UCSD-AML1 (cell line): ENCODE results near the gene PMEPA1.

ENCODE experiments used
- DNase-seq: peaks from one replicate; lab custom pipeline; 2025; ENCODE audit not compliant: unreplicated experiment; lab: John Stamatoyannopoulos, UW

PMEPA1 gene

DNA sequence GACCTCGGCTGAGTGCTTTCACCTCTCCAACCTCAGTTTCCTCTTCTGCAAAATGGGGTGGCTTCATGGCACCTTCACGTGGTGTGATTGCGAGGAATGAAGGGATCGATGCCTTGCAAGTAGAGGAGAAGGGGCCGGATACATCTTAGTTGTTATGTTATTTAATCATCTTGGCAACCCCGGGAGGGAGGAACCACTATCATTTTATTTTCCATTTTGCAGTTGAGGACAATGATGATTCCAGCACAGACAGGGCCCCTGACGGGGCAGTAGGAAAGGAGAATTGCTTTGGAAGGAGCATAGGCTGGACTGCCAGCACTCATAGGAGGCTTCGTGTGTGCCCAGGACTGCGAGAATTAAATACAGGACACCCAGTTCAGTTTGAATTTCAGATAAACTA is 2.5 kb upstream of the PMEPA1 start:
- DNase-seq: no peak

GRCh38 chr20:57711826-57712225 is 2.0 kb upstream of the PMEPA1 start:
- no peak for DNase-seq

GRCh38 chr20:57711311-57711712 is 1.5 kb upstream of the PMEPA1 start:
- no peak for DNase-seq

- no peak for DNase-seq
Measured at GRCh38 chr20:57710841-57711240, 1.0 kb upstream of the PMEPA1 start.

DNA sequence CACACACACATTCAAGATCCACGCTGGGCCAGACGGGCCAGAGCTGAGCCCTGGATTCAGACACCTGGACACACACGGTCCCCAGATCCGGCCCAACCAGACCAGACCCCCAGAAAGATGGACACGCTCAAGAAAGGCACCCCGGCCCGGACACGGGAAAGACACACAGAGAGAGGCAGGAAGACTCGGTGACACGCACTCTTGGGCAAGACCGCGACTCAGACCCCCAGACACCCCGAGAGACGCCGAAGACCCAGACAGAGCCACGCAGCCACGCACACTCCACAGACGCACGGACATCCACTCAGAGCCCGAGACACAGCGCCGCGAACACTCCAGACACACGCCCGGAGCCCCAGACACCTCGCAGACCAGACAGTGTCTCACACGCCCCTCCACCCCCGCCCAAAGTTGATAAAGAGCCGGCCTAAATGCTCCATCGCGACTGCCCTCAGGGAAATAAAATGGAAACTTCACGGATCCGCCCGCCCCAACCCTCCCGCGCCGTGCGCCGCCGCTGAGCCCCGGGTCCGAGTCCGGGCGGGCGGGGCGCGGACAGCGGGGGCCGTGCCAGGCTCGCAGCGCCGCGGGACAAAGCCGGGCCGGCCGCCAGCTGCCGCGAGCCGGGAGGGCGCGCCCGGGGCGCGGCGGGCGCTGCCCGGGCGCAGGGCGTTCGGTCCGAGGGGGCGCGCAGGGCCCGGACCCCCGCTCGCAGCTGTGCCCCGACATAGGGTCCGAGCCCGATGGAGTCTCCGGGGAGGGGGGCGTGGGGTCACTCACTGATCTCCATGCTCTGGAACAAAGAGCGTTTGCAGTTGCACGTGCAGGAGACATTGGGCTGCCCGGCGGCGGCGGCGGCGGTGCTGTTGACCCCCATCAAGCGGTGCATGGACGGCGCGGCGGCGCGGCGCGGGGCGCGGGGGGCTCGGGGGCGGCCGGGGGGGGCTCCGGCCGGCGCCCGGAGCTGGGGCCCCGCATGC is 831 bp downstream of the PMEPA1 start:
- DNase-seq: no peak

GRCh38 chr20:57707849-57708693 is 1.7 kb downstream of the PMEPA1 start:
- no peak for DNase-seq

DNA sequence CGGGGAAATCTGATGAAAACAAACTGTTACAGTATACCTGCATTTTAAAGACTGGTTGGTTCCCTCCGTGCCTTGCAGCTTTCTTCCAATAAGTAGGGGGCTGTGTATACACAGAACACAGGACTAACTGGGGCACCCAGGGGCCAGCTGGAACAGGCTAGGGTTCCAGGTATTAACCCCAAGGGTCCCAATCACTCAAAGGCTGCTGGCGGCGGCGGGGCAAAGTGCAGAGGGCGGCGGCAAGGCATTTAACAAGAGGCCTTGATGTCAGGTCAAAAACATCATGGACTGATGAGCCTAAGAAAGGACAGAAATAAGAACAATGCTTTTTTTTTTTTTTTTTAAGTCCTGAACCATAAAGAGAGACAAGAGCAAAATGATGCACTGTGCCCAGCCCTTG is 2.5 kb downstream of the PMEPA1 start:
- no peak for DNase-seq

- no peak for DNase-seq
Measured at GRCh38 chr20:57705127-57705899, 4.5 kb downstream of the PMEPA1 start.

GRCh38 chr20:57704245-57704644 is 5.6 kb downstream of the PMEPA1 start:
- DNase-seq: no peak

DNA sequence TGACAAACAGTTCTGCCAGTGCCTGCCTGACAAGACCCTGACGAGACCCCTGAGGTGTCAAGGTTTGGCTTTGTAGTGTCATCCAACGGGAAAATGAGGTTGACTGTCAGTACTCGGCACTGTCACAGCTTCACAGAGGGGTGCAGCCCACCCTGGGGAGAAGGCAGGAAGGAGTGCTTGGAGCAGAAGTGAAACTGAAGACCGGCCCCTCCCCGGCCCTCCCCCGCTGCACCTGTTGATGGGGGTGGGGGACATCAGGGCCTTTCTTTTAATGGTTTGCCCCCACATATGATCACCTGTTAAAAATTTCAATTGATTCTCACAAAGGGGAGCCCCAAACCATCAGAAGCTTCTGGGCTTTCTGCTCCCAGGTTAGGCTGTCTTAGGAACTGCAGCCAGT is 6.8 kb downstream of the PMEPA1 start:
- DNase-seq: no peak

DNA sequence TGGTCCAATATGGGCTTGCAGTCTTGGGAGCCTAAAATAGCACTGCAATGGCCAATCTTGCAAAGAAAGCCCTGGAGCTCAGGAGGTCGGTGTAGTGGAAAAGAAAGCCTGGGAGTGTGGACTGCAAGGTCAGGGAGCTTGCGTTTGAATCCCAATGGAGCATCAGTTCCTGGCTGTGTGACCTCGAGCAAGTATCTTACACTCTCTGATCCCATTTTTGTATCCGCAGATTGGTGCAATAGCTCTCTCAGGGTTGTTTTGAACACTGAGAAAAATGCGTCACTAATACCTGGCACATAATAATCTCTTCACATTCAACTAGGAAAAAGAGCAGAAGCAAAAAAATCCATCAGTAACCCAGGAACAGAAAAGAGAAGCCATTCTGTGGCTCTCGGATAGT is 7.3 kb downstream of the PMEPA1 start:
- DNase-seq: no peak

- DNase-seq: no peak
Measured at GRCh38 chr20:57702091-57702490, 7.7 kb downstream of the PMEPA1 start.

DNA sequence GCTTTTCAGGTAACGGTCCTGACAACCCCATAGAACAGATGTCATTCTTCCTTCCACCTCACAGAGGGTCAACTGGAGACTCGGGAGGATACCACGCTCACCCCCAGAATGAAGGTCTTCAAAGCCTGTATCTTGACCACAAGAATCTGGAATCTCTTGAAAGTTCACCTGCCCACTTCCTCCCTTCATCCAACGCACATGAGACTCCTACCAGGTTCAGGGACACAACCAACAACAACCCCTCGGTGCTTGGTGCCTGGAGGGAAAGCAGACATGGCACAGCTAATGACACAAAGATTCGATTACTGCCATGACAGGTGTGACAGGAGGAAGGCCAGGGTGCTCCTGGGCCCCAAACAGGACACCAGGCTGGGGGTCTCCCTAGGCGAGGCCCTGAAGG is 8.2 kb downstream of the PMEPA1 start:
- DNase-seq: no peak

DNA sequence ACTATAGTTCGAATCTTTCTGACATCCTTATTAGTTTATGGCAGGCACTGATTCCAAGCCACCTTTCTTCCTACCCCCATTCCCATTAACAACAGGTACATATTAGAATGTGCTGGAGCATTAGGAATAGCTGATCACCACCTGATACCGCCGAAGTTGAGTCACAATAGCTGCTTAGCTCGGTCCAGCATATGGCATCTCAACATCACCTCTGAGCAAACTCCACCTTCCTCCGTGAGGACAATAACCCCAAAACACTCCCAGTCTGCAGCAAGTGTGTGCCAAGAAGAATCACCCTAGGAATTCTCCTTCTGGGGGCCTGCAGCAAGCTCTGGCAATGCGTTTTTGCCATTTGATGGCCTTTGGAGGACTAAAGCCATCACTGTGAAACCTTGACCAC is 8.7 kb downstream of the PMEPA1 start:
- no peak for DNase-seq

DNA sequence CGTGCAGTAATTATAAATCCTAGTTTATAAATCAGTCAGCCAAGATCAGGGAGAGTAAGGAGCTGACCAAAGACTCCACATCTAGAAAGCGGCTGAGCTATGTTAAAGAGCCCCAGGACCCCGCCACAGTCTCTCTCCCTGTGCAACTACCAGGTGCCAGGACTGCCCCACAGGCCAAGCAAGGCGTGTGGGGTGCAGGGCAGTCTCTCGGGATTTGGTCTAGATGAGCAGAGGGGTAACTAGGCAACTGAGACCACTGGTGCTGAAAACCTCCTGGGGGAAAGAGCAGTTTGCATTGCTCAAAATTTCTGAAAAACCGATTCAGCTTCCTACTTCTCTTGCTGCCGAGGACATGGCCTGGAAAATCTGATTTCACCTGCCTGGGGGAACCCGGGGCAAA is 10.4 kb downstream of the PMEPA1 start:
- no peak for DNase-seq

- DNase-seq: no peak
Measured at GRCh38 chr20:57698867-57699275, 10.9 kb downstream of the PMEPA1 start.

GRCh38 chr20:57698116-57698866 is 11.5 kb downstream of the PMEPA1 start:
- no peak for DNase-seq

DNA sequence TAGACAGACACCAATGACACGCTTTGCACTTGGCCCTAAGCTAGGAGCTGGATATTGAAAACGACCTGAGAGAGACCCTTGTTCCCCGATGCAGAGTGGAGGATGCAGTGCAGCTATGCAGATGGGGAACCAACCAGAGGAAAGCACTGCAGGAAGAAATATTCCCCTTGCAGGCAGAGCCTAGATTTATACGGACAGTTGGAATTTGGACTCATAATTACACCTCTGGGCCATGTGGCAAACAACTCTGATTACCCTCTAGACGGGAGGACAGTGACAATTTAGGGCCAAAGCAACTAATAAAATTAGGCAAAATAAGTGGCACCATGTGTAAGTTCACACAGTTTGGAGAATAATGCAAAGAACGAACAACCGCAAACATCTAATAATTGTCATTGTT is 12.3 kb downstream of the PMEPA1 start:
- DNase-seq: no peak

DNA sequence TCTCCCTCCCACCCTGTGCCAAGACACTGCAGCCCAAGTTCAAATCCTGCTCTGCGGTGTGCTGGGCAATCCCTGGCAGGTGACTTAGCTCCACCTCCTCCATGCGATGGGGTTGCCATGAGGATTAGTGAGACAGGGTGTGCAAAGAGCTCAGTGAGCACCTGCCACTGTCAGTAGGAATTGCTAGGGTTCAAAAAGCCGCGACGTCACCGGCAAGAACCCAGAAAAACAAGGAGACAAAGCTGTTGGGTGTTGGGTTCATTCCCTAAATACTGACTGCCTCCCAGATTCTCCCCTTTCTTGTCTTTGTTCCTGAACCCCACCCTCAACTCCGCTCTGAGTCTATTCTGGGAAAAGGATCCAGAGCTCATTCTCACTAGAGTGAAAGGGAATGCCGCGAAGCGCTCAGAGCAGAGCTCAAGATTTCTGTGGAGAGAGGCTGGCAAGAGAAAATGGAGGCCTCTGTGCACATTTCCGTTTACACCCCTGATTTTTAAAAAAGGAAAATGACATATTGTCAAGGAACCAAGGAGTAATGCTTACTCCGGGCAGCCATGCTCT is 13.3 kb downstream of the PMEPA1 start:
- DNase-seq: no peak

DNA sequence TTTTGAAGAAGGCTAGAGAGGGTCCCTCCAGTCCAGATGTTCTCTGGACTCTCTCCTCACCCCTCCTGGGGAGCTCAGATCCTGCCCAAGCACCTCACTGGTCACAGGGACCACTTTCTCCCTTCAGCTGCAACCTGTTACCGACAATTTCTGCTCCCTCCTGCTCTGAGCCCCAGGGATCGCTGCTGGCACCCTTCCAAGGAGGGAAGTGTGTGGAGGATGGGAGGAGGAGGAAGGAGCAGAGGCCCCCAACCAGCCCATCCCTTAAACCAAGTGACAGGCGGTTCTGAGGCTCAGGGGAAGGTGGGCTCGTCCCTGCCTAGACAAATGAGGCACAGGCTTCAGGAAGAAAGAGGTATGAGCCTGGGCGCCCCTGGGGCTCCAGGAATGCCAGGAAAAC is 13.9 kb downstream of the PMEPA1 start:
- DNase-seq: no peak
